Mesothelial cell of epicardium (in vitro differentiated cells): ENCODE results near the gene ADAD2. TPM values are rescaled to one million over a fixed set of nuclear protein-coding genes. Genes with fewer than 3 reads are reported as not detected.

ENCODE experiments used
- DNase-seq, 2 experiments: peaks; one replicate each; pipeline ENCODE4 v3.0.0; 2021; ENCODE audit warnings: low spot score in 2 of 2; ENCODE audit not compliant: unreplicated experiment in 2 of 2
- H3K27ac Mint-ChIP-seq: 2 replicates; pipeline ENCODE4 v1.8.0; 2021; ENCODE audit warnings: mixed read lengths
- H3K27me3 Mint-ChIP-seq: 2 replicates; pipeline ENCODE4 v1.8.0; 2021; ENCODE audit warnings: low read depth, mixed read lengths
- H3K36me3 Mint-ChIP-seq: 2 replicates; pipeline ENCODE4 v1.8.0; 2021; ENCODE audit warnings: mixed read lengths
- H3K4me1 Mint-ChIP-seq: 2 replicates; pipeline ENCODE4 v1.8.0; 2021; ENCODE audit warnings: mixed read lengths
- H3K4me3 Mint-ChIP-seq: 2 replicates; pipeline ENCODE4 v1.8.0; 2021; ENCODE audit warnings: mild to moderate bottlenecking, moderate library complexity, mixed read lengths
- H3K9me3 Mint-ChIP-seq: 2 replicates; pipeline ENCODE4 v1.8.0; 2021; ENCODE audit warnings: mixed read lengths
- CTCF ChIP-seq: fragments of 200-600 bp; sonication (generic); IDR thresholded peaks from one replicate; pipeline ENCODE4 v1.5.0; 2021; ENCODE audit warnings: antibody characterized with exemption; ENCODE audit not compliant: unreplicated experiment
- total RNA-seq: library from RNA; stranded (reverse); gene quantifications from 3 replicates; pipeline ENCODE4 v1.2.1, GENCODE V29; 2021

ADAD2 gene
- total RNA-seq, 1 donor from 2014 or later: not detected

GRCh38 chr16:84178146-84178765 is 12.7 kb upstream of the ADAD2 start:
- no peak overlapping the region for H3K4me3 Mint-ChIP-seq
- no peaks in the 10 kb centered on the region for H3K9me3 Mint-ChIP-seq
- peaks cover 16% of the 10 kb centered on the region for H3K4me1 Mint-ChIP-seq
- no peaks in the 10 kb centered on the region for H3K27me3 Mint-ChIP-seq
- no peak for DNase-seq
- peak overlapping the region; percentile 77 for H3K27ac Mint-ChIP-seq
- TF ChIP-seq CTCF: no peak
- peaks cover 8% of the 10 kb centered on the region for H3K36me3 Mint-ChIP-seq

- Mint-ChIP-seq H3K27ac (no peak overlapping the region), H3K4me1 (peaks cover 16% of the 10 kb centered on the region), H3K27me3 (no peaks in the 10 kb centered on the region), H3K36me3 (peaks cover 13% of the 10 kb centered on the region), H3K9me3 (no peaks in the 10 kb centered on the region), H3K4me3 (no peak overlapping the region)
- DNase-seq: no peak
- no peak for TF ChIP-seq CTCF
Observed at GRCh38 chr16:84178892-84179611, 11.9 kb upstream of the ADAD2 start.

GRCh38 chr16:84179612-84180320 is 11.2 kb upstream of the ADAD2 start:
- peaks cover 16% of the 10 kb centered on the region for H3K4me1 Mint-ChIP-seq
- no peak for TF ChIP-seq CTCF
- H3K36me3 Mint-ChIP-seq: peaks cover 13% of the 10 kb centered on the region
- H3K9me3 Mint-ChIP-seq: no peaks in the 10 kb centered on the region
- H3K27me3 Mint-ChIP-seq: no peaks in the 10 kb centered on the region
- H3K4me3 Mint-ChIP-seq: no peak overlapping the region
- H3K27ac Mint-ChIP-seq: no peak overlapping the region
- DNase-seq: no peak

- Mint-ChIP-seq H3K9me3 (no peaks in the 10 kb centered on the region), H3K27me3 (no peaks in the 10 kb centered on the region), H3K36me3 (peaks cover 16% of the 10 kb centered on the region), H3K4me3 (no peak overlapping the region), H3K4me1 (peaks cover 17% of the 10 kb centered on the region), H3K27ac (no peak overlapping the region)
- no peak for DNase-seq
- TF ChIP-seq CTCF: no peak
Observed at GRCh38 chr16:84180519-84181140, 10.3 kb upstream of the ADAD2 start.

GRCh38 chr16:84181144-84181915 is 9.6 kb upstream of the ADAD2 start:
- no peaks in the 10 kb centered on the region for H3K27me3 Mint-ChIP-seq
- no peak for TF ChIP-seq CTCF
- peaks cover 22% of the 10 kb centered on the region for H3K4me1 Mint-ChIP-seq
- no peaks in the 10 kb centered on the region for H3K9me3 Mint-ChIP-seq
- H3K27ac Mint-ChIP-seq: no peak overlapping the region
- H3K4me3 Mint-ChIP-seq: no peak overlapping the region
- DNase-seq: no peak
- peaks cover 16% of the 10 kb centered on the region for H3K36me3 Mint-ChIP-seq
